GM23338 (cell line): ENCODE measurements around the gene PCDH12.

Experiments used
- POLR2AphosphoS5 ChIP-seq: IDR thresholded peaks from 2 replicates; pipeline ENCODE4 v1.6.1; 2016; ENCODE audit warnings: antibody characterized with exemption, low read depth
- TF ChIP-seq, protein P1 (sequence below), 2 experiments: fragments of 200-600 bp in 1 of 2; sonication (generic) in 1 of 2; conservative IDR thresholded peaks; 2 replicates each; pipeline versions ENCODE4 v1.5.1 to v1.6.1; 2016 to 2017; ENCODE audit warnings: antibody characterized with exemption in 2 of 2, low read depth in 2 of 2, mild to moderate bottlenecking in 2 of 2, moderate library complexity in 1 of 2
- TF ChIP-seq, protein P2 (sequence below): IDR thresholded peaks from 2 replicates; pipeline ENCODE4 v1.6.1; 2016; ENCODE audit warnings: antibody characterized with exemption

GRCh38 chr5:141898448-141899049 is 59.5 kb downstream of the PCDH12 start:
- TF ChIP-seq, protein P1, sequence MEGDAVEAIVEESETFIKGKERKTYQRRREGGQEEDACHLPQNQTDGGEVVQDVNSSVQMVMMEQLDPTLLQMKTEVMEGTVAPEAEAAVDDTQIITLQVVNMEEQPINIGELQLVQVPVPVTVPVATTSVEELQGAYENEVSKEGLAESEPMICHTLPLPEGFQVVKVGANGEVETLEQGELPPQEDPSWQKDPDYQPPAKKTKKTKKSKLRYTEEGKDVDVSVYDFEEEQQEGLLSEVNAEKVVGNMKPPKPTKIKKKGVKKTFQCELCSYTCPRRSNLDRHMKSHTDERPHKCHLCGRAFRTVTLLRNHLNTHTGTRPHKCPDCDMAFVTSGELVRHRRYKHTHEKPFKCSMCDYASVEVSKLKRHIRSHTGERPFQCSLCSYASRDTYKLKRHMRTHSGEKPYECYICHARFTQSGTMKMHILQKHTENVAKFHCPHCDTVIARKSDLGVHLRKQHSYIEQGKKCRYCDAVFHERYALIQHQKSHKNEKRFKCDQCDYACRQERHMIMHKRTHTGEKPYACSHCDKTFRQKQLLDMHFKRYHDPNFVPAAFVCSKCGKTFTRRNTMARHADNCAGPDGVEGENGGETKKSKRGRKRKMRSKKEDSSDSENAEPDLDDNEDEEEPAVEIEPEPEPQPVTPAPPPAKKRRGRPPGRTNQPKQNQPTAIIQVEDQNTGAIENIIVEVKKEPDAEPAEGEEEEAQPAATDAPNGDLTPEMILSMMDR (conservative IDR thresholded peaks at IDR 0.05; ENCODE audit: low read depth in 2 of 2): no peak
- no peak for TF ChIP-seq POLR2AphosphoS5
- TF ChIP-seq, protein P2, sequence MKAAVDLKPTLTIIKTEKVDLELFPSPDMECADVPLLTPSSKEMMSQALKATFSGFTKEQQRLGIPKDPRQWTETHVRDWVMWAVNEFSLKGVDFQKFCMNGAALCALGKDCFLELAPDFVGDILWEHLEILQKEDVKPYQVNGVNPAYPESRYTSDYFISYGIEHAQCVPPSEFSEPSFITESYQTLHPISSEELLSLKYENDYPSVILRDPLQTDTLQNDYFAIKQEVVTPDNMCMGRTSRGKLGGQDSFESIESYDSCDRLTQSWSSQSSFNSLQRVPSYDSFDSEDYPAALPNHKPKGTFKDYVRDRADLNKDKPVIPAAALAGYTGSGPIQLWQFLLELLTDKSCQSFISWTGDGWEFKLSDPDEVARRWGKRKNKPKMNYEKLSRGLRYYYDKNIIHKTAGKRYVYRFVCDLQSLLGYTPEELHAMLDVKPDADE: no peak
